ENCODE data around the gene MX1.

GRCh38 chr21:41482980-41483379, 56.9 kb downstream of the MX1 start:
- TF ChIP-seq CTCF (IDR thresholded peaks at IDR 0.05; ENCODE audit: insufficient read depth, low read depth, low read length) (no peak), EZH2 (IDR thresholded peaks at IDR 0.05; ENCODE audit: insufficient read depth, low read length) (no peak)
